ENCODE data around the gene GLG1. TPM values are rescaled to one million over a fixed set of nuclear protein-coding genes. Genes with fewer than 3 reads are reported as not detected.

Gene GLG1
- polyA plus RNA-seq, 3 donors = 158 to 162 (median 158) TPM

DNA sequence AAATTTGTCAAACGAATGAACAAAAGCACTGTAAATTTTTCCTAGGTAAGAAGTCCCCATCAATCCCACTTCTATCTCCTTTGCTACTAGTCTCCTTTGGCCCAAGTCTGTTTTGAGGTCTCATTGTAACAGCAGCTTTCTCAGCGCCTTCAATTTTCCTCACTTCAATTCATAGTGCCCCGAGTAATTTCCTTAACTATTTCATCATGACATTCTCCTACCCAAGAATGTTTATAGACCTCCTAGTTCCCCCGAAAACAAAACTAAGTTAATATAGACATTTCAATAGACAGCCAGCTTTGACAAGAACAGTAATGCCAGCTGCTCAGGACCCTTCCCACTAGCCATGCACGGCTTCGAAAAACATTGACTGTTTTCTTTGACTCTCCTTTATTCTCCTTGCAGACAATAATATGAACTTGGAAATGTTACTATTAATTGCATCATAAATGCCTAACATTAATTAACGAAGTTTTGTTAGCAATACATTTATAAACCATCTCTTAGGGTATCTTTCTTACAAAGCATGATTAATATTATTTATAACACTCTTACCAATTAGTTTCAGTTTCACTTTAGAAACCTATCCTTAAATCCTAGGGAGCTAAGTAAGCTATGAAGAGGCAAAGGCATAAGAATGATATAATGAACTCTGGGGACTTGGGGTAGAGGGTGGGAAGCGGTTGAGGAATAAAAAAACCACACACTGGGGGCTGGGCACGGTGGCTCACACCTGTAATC, 22.8 kb downstream of the GLG1 start:
- no peak for DNase-seq (ENCODE audit: extremely low read depth in 1 of 11, low read depth in 9 of 11, low spot score in 4 of 11)

GRCh38 chr16:74582970-74583369, 23.9 kb downstream of the GLG1 start:
- DNase-seq (ENCODE audit: extremely low read depth in 1 of 11, low read depth in 9 of 11, low spot score in 4 of 11) = no peak

DNA sequence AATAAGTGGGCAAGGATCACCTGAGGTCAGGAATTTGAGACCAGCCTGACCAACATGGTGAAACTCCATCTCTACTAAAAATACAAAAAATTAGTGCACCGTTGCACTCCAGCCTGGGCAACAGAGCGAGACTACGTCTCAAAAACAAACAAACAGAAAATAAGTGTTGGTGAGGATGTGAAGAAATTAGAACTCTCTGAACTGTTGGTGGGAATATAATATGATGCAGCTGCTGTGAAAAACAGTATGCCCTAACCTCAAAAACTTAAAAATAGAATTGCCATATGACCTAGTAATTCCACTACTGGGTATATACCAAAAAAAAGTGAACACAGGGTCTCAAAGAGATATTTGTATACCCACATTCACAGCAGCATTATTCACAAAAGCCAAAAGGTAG, 26.1 kb downstream of the GLG1 start:
- DNase-seq (ENCODE audit: extremely low read depth in 1 of 11, low read depth in 9 of 11, low spot score in 4 of 11) = no peak

DNA sequence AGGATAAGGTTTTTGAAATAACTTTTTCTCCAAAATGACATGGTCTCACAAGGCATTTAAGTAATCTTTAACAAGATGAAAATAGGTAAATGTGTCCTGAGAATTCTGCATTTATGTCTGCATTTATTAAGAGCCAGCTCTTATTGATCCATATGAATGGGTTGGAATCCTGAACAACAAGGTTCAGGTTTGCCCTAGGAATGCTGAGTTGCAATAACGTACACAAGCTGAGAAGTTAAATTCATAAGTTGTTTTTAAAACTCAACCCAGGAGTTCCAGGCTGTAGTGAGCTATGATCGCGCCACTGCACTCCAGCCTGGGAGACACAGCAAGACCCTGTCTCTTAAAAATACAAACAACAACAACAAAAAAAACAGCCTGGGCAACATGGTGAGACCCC, 28.1 kb downstream of the GLG1 start:
- no peak for DNase-seq (ENCODE audit: extremely low read depth in 1 of 11, low read depth in 9 of 11, low spot score in 4 of 11)

DNA sequence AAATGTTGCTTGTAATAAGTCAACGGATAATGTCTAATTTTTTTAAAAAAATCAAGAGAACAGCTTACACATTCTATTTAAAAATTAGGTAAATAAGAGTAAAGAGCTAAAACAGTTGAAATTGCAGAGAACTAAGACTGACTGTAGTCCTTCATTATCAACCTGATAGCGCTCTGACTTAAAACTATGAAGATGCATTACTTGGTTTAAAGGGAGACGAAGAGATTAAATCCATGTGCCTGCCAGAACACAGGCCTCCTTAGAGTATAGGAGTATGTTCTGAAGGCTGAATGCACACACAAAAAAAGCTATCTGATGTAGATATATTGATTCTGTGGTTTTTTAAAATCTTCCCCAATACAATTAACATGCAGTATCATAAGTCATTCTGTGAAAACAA, 28.5 kb downstream of the GLG1 start:
- no peak for DNase-seq (ENCODE audit: extremely low read depth in 1 of 11, low read depth in 9 of 11, low spot score in 4 of 11)

GRCh38 chr16:74577882-74578366, 29.0 kb downstream of the GLG1 start:
- DNase-seq (ENCODE audit: extremely low read depth in 1 of 11, low read depth in 9 of 11, low spot score in 4 of 11) = no peak

- DNase-seq (ENCODE audit: extremely low read depth in 1 of 11, low read depth in 9 of 11, low spot score in 4 of 11) = no peak
Observed at GRCh38 chr16:74575807-74576643, 30.9 kb downstream of the GLG1 start.

- no peak for DNase-seq (ENCODE audit: extremely low read depth in 1 of 11, low read depth in 9 of 11, low spot score in 4 of 11)
Observed at GRCh38 chr16:74575175-74575806, 31.6 kb downstream of the GLG1 start.

DNA sequence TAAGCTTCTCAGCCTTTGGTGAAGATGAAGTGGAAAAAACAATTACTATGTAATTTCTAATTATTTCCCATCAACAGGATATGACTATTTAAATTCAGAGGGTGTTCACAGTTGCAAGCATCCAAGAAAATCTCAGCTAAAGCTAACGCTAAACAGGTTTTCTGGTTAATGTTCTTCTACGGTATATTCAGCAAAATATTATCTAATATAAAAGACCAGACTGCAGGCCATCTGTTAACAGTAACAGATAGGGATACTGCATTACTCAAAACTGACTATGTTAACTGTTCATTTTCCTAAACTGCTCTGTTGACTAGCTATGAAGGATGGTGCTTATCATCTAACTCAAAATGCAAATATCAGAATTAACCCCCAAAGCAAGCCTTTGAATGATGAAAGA, 32.8 kb downstream of the GLG1 start:
- no peak for DNase-seq (ENCODE audit: extremely low read depth in 1 of 11, low read depth in 9 of 11, low spot score in 4 of 11)

- no peak for DNase-seq (ENCODE audit: extremely low read depth in 1 of 11, low read depth in 9 of 11, low spot score in 4 of 11)
Observed at GRCh38 chr16:74573622-74574021, 33.3 kb downstream of the GLG1 start.

GRCh38 chr16:74570412-74571301, 36.3 kb downstream of the GLG1 start:
- DNase-seq (ENCODE audit: extremely low read depth in 1 of 11, low read depth in 9 of 11, low spot score in 4 of 11) = no peak

GRCh38 chr16:74568961-74569631, 37.8 kb downstream of the GLG1 start:
- no peak for DNase-seq (ENCODE audit: extremely low read depth in 1 of 11, low read depth in 9 of 11, low spot score in 4 of 11)

- no peak for DNase-seq (ENCODE audit: extremely low read depth in 1 of 11, low read depth in 9 of 11, low spot score in 4 of 11)
Observed at GRCh38 chr16:74567901-74568300, 39.0 kb downstream of the GLG1 start.

GRCh38 chr16:74565378-74565777, 41.5 kb downstream of the GLG1 start:
- peak in 10 of 11 donors; percentile 13 to 63 (median 26) for DNase-seq (ENCODE audit: extremely low read depth in 1 of 11, low read depth in 9 of 11, low spot score in 4 of 11)

DNA sequence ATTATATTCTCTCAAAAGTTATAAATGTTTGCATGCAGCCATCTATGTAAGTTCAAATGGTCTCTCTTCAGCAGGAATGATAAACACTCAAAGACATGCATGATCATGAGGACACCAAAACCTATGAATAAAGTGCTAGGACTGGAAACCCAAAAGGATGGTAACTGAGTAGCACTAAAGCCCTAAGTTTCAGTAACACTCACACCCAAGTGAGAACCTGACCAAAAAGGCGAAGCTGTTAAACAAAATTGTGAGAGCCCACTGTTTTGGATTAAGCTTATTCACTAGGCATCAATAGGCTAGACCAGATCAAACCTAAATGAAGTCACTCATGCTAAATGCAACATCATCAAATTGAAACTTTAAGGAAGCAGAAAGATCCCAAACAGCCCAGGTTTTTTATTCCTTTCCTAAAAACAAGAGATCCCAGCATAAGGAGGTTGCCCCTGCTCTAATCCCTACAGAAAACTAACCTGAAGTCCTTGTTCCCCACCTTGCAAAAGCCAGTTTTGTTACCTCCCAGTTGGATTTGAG, 42.4 kb downstream of the GLG1 start:
- DNase-seq (ENCODE audit: extremely low read depth in 1 of 11, low read depth in 9 of 11, low spot score in 4 of 11) = no peak

- DNase-seq (ENCODE audit: extremely low read depth in 1 of 11, low read depth in 9 of 11, low spot score in 4 of 11) = no peak
Observed at GRCh38 chr16:74563828-74564263, 43.1 kb downstream of the GLG1 start.

DNA sequence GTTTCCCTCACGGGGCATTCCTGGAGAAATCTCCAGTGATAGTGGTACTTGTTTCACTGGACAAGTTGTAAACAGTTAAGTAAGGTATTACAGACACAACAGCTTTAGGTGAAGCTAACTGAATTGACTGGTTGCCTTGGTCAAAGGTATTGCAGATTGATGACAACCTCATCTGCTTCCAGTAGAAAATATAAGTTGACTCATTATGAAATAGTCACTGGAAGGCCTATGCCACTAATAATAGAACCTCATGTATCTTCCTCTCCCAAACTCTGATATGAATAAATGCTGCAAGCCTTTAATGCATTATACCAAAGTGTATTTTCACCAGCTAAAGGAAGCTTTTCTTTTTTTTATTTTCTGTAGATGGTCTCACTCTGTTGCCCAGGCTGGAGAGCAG, 44.8 kb downstream of the GLG1 start:
- no peak for DNase-seq (ENCODE audit: extremely low read depth in 1 of 11, low read depth in 9 of 11, low spot score in 4 of 11)

DNA sequence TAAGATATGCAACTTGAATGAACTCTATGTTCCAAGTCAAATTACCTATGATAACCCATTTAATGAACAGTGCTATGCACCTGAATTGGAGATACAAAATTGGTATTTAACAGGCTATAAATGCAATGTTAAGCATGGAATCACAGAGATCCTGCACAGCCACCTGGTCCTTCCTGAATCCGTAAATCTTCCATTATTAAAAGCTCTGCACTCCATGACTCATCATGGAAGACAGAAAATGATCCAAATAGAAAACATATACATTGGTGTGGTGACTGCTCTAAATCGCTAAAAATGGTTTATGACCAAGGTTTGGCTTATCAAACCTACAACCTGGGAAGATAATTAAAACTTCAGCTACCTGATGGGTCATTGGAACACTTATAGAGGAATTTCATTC, 45.3 kb downstream of the GLG1 start:
- DNase-seq (ENCODE audit: extremely low read depth in 1 of 11, low read depth in 9 of 11, low spot score in 4 of 11) = no peak

All from renal cortex interstitium (tissue), 11 donors.